OCI-LY1 (cell line): Measurements from ENCODE around the gene PIGN.

Experiments used
- H2AFZ ChIP-seq: fragments of 200-600 bp; sonication (generic), shearing (Covaris generic); 2 replicates; pipeline ENCODE4 v1.6.0; 2014; ENCODE audit warnings: antibody characterized with exemption, mild to moderate bottlenecking, low read length
- H3F3A ChIP-seq: fragments of 200-600 bp; sonication (generic), shearing (Covaris generic); 2 replicates; pipeline ENCODE4 v1.6.0; 2014; ENCODE audit warnings: mild to moderate bottlenecking, antibody characterized with exemption, low read length, moderate library complexity; ENCODE audit not compliant: insufficient read depth
- H3K27ac ChIP-seq: fragments of 200-600 bp; sonication (generic); 2 replicates; pipeline ENCODE4 v1.5.1; 2014; ENCODE audit warnings: low read length, mixed run types, mild to moderate bottlenecking, low read depth; ENCODE audit not compliant: poor library complexity, severe bottlenecking
- H3K27me3 ChIP-seq: fragments of 200-600 bp; sonication (generic); 2 replicates; pipeline ENCODE4 v1.6.0; 2014; ENCODE audit warnings: antibody characterized with exemption, mild to moderate bottlenecking, low read length, moderate library complexity; ENCODE audit not compliant: insufficient read depth
- H3K36me3 ChIP-seq: fragments of 200-600 bp; sonication (generic); 2 replicates; pipeline ENCODE4 v1.6.1; 2014; ENCODE audit warnings: mild to moderate bottlenecking, antibody characterized with exemption, low read length, moderate library complexity, mixed read lengths; ENCODE audit not compliant: insufficient read depth
- H3K4me1 ChIP-seq: fragments of 200-600 bp; sonication (generic); 2 replicates; pipeline ENCODE4 v1.5.1; 2014; ENCODE audit warnings: mild to moderate bottlenecking, low read length, moderate library complexity; ENCODE audit not compliant: insufficient read depth, severe bottlenecking
- H3K4me2 ChIP-seq: fragments of 200-600 bp; sonication (generic), shearing (Covaris generic); 2 replicates; pipeline ENCODE4 v1.6.1; 2014; ENCODE audit warnings: low read length
- H3K4me3 ChIP-seq: fragments of 200-600 bp; sonication (generic); 2 replicates; pipeline ENCODE4 v1.5.1; 2014; ENCODE audit warnings: low read length, low read depth, mild to moderate bottlenecking, mixed read lengths; ENCODE audit not compliant: poor library complexity, severe bottlenecking
- H3K79me2 ChIP-seq: fragments of 200-600 bp; shearing (Covaris generic); 2 replicates; pipeline ENCODE4 v1.6.1; 2016; ENCODE audit warnings: mixed run types, low read length, mixed read lengths; ENCODE audit not compliant: insufficient read depth
- H3K9ac ChIP-seq: fragments of 200-600 bp; sonication (generic), shearing (Covaris generic); 2 replicates; pipeline ENCODE4 v1.6.1; 2014; ENCODE audit warnings: mild to moderate bottlenecking, low read length, mixed read lengths
- H3K9me2 ChIP-seq: fragments of 200-600 bp; sonication (generic), shearing (Covaris generic); 2 replicates; pipeline ENCODE4 v1.6.1; 2014; ENCODE audit warnings: low read depth, mild to moderate bottlenecking, low read length, mixed read lengths
- H3K9me3 ChIP-seq: fragments of 200-600 bp; shearing (Covaris generic); 2 replicates; pipeline ENCODE4 v1.6.1; 2014; ENCODE audit warnings: low read length, mixed read lengths
- H4K20me1 ChIP-seq: fragments of 200-600 bp; sonication (generic), shearing (Covaris generic); 2 replicates; pipeline ENCODE4 v1.6.0; 2016; ENCODE audit warnings: mild to moderate bottlenecking, low read length; ENCODE audit not compliant: insufficient read depth
- CTCF ChIP-seq: fragments of 200-600 bp; sonication (generic), shearing (Covaris generic); IDR thresholded peaks from 2 replicates; pipeline ENCODE4 v1.5.1; 2017; ENCODE audit warnings: mild to moderate bottlenecking, antibody characterized with exemption, low read length, moderate library complexity, mixed read lengths
- EZH2 ChIP-seq: fragments of 200-600 bp; sonication (generic), shearing (Covaris generic); IDR thresholded peaks from 2 replicates; pipeline ENCODE4 v1.8.0; 2017; ENCODE audit warnings: borderline replicate concordance, mixed run types, mild to moderate bottlenecking, antibody characterized with exemption, low read length, moderate library complexity, mixed read lengths

The PIGN gene

GRCh38 chr18:62072370-62072769 lies 114.5 kb downstream of the PIGN start:
- Histone ChIP-seq H2AFZ (no peak overlapping the region), H3K4me3 (no peak overlapping the region), H3K27me3 (no peaks in the 10 kb centered on the region), H4K20me1 (no peaks in the 10 kb centered on the region), H3K9me3 (no peaks in the 10 kb centered on the region), H3K36me3 (no peaks in the 10 kb centered on the region), H3K4me2 (no peak overlapping the region), H3K79me2 (no peaks in the 10 kb centered on the region), H3K4me1 (no peaks in the 10 kb centered on the region), H3K9me2 (no peaks in the 10 kb centered on the region), H3F3A (no peaks in the 10 kb centered on the region), H3K9ac (no peak overlapping the region), H3K27ac (no peak overlapping the region)
- TF ChIP-seq CTCF (no peak), EZH2 (no peak)

GRCh38 chr18:62071071-62071470 lies 115.8 kb downstream of the PIGN start:
- no peaks in the 10 kb centered on the region for H3K79me2 ChIP-seq

GRCh38 chr18:62070302-62070701 lies 116.6 kb downstream of the PIGN start:
- Histone ChIP-seq H4K20me1 (no peaks in the 10 kb centered on the region), H3K36me3 (no peaks in the 10 kb centered on the region), H3K9me3 (no peaks in the 10 kb centered on the region), H3K27me3 (no peaks in the 10 kb centered on the region), H3K9me2 (no peaks in the 10 kb centered on the region), H3K4me2 (no peak overlapping the region), H3F3A (no peaks in the 10 kb centered on the region), H3K79me2 (no peaks in the 10 kb centered on the region), H3K4me3 (no peak overlapping the region), H3K9ac (no peak overlapping the region), H3K27ac (no peak overlapping the region), H2AFZ (no peak overlapping the region), H3K4me1 (no peaks in the 10 kb centered on the region)
- no peak for TF ChIP-seq EZH2
- no peak for TF ChIP-seq CTCF

More at GRCh38 chr18:62071071-62071470, 115.8 kb downstream of the PIGN start:
- Histone ChIP-seq H3K4me3 (no peak overlapping the region), H3K9ac (no peak overlapping the region), H3K9me2 (no peaks in the 10 kb centered on the region), H3K9me3 (no peaks in the 10 kb centered on the region), H3K4me1 (no peaks in the 10 kb centered on the region), H3K27ac (no peak overlapping the region), H3K27me3 (no peaks in the 10 kb centered on the region), H3K4me2 (no peak overlapping the region), H3K36me3 (no peaks in the 10 kb centered on the region), H3F3A (no peaks in the 10 kb centered on the region), H4K20me1 (no peaks in the 10 kb centered on the region), H2AFZ (no peak overlapping the region)
- no peak for TF ChIP-seq CTCF
- no peak for TF ChIP-seq EZH2
